Measurements from ENCODE around the gene EMSY.
"Not testable (repeated sequence)": the region's sequence is repeated elsewhere in the genome, so short reads cannot be mapped to it uniquely, and the experiment has no call there.

EMSY gene

GRCh38 chr11:76444384-76445120, at the start of gene EMSY:
EMSY (plus strand) TSS chr11:76445018; CDS start chr11:76446939, 1,921 bp downstream.
- DNase-seq, result peak; percentile 96 to 100

- no peak for DNase-seq
These were observed 49.5 kb upstream of the EMSY start for GRCh38 chr11:76395296-76395695.

- no peak for DNase-seq
These were observed 47.4 kb upstream of the EMSY start for GRCh38 chr11:76397383-76397782.

GRCh38 chr11:76400967-76401366, 43.9 kb upstream of the EMSY start:
- no peak for DNase-seq

- not testable (repeated sequence) for DNase-seq
These were observed 43.3 kb upstream of the EMSY start for GRCh38 chr11:76401484-76401883.

GRCh38 chr11:76406359-76406758, 38.5 kb upstream of the EMSY start:
- DNase-seq, result no peak

GRCh38 chr11:76408171-76408965, 36.5 kb upstream of the EMSY start:
- DNase-seq, result no peak

- DNase-seq, result no peak
These were observed 33.9 kb upstream of the EMSY start for GRCh38 chr11:76410851-76411357.

- DNase-seq, result no peak
These were observed 29.7 kb upstream of the EMSY start for GRCh38 chr11:76415073-76415472.

GRCh38 chr11:76419896-76420295, 24.9 kb upstream of the EMSY start:
- no peak for DNase-seq

GRCh38 chr11:76424379-76424778, 20.4 kb upstream of the EMSY start:
- DNase-seq, result no peak

GRCh38 chr11:76424891-76425290, 19.9 kb upstream of the EMSY start:
- DNase-seq, result no peak

GRCh38 chr11:76426660-76427059, 18.2 kb upstream of the EMSY start:
- DNase-seq, result no peak

GRCh38 chr11:76436020-76436419, 8.8 kb upstream of the EMSY start:
- no peak for DNase-seq

- DNase-seq, result no peak
These were observed 1.4 kb upstream of the EMSY start for GRCh38 chr11:76443268-76443980.

GRCh38 chr11:76444065-76444383, 794 bp upstream of the EMSY start:
- DNase-seq, result no peak

- peak; percentile 16 to 30 for DNase-seq
These were observed 585 bp downstream of the EMSY start for GRCh38 chr11:76445121-76446084.

- no peak for DNase-seq
These were observed 3.7 kb downstream of the EMSY start for GRCh38 chr11:76448506-76448905.

GRCh38 chr11:76453248-76453647, 8.4 kb downstream of the EMSY start:
- no peak for DNase-seq

GRCh38 chr11:76455331-76455730, 10.5 kb downstream of the EMSY start:
- no peak for DNase-seq

- no peak for DNase-seq
These were observed 11.1 kb downstream of the EMSY start for GRCh38 chr11:76455931-76456330.

GRCh38 chr11:76456571-76456970, 11.8 kb downstream of the EMSY start:
- no peak for DNase-seq

All from NCI-H1930 (cell line).